Measurements from ENCODE around the gene UBL4A. TPM values are rescaled to one million over a fixed set of nuclear protein-coding genes. Genes with fewer than 3 reads are reported as not detected.

The UBL4A gene
- total and polyA plus RNA-seq, 2 of the 13 experiments (the other 11 are each of a cell fraction or from before 2014, with no cell fraction given), result 16.8 to 25.5 TPM

DNA sequence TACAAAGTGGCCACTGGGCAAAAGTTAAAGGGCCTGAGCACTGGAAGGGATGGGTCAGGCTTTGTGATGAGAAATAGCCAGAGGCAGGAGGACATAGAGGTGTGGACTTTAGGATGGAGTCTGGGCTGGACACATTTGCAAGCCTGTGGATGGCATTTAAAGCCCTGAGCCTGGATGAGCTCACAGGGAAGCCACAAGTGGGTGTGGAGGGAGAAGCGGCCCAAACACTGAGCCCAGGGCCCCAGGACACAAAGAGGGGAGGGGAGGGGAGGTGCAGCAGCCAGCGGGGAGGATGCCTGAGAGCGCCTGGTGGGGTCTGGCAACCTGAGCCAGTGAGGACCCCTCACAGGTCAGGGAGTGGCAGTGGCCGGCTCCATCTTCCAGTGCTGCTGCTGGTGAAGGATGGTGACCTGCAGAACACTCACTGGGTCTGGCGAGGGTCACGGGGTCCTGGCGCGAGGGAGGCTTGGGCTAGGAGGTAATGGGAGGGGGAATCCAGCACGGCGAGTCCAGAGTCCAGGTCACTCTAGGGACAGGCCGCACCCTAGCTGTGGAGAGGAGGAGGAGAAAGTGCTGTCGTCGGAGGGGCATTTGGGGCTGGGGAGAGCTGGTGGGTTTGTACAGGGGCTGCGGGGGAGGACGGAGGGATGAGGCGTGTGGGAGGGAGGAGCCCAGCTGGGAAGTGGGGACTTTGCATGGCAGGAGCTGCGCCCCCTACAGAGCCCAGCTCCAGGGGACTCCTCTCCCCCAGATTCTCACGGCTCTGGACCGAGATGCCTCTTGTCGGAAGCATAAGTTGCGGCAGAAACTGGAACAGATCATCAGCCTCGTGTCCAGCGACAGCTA lies 14.4 kb downstream of the UBL4A start:
- no TSS peak for BruUV-seq (replicated peaks)
- 73% methylated on average over 15 of the region's 23 CpGs for WGBS (ENCODE audit: low lambda C conversion rate)
- ATAC-seq, result peak; percentile 57
- in situ Hi-C loops (cut with HindIII; ENCODE audit: extremely low pct_ligation_motif_present, low pct_unique_long_range_greater_than_20kb) (no loop called here), intact Hi-C loops (cut with micrococcal nuclease; ENCODE audit: unreplicated experiment) (no loop called here)
- Histone ChIP-seq H3K9me3 (ENCODE audit: low read length) (no peaks in the 10 kb centered on the region), H3K36me3 (replicated peaks in 1 of 2; ENCODE audit: control insufficient read depth in 1 of 2, insufficient read depth in 2 of 2, low read length in 2 of 2) (peaks cover 2 to 4% of the 10 kb centered on the region in 2 experiments; a peak in 1 of 5 replicates), H4K20me1 (ENCODE audit: insufficient read depth, low read length) (no peaks in the 10 kb centered on the region), H3K4me1 (ENCODE audit: insufficient read depth, low read length) (peaks cover 12% of the 10 kb centered on the region; the same call in 1 of the 2 replicates), H2AFZ (ENCODE audit: low read length) (no peak overlapping the region), H3K9ac (ENCODE audit: insufficient read depth, low read depth, low read length) (no peak overlapping the region), H3K4me2 (ENCODE audit: low read depth, low read length) (no peak overlapping the region), H3K27ac (ENCODE audit: extremely low read length, insufficient read depth, low read length) (no peak overlapping the region), H3K79me2 (ENCODE audit: insufficient read depth, low read length) (no peaks in the 10 kb centered on the region), H3K4me3 (replicated peaks in 1 of 3; ENCODE audit: insufficient read depth in 1 of 3, low read depth in 2 of 3, low read length in 3 of 3) (no peak overlapping the region), H3K27me3 (ENCODE audit: control insufficient read depth in 1 of 2, insufficient read depth in 2 of 2, low read length in 2 of 2) (no peaks in the 10 kb centered on the region)
- no peak for FAIRE-seq
- ChIA-PET CTCF (ENCODE audit: low intra/inter-chr PET ratio, low total read pairs) (no interaction called here), POLR2A (no interaction called here)
- TF ChIP-seq, protein P1, sequence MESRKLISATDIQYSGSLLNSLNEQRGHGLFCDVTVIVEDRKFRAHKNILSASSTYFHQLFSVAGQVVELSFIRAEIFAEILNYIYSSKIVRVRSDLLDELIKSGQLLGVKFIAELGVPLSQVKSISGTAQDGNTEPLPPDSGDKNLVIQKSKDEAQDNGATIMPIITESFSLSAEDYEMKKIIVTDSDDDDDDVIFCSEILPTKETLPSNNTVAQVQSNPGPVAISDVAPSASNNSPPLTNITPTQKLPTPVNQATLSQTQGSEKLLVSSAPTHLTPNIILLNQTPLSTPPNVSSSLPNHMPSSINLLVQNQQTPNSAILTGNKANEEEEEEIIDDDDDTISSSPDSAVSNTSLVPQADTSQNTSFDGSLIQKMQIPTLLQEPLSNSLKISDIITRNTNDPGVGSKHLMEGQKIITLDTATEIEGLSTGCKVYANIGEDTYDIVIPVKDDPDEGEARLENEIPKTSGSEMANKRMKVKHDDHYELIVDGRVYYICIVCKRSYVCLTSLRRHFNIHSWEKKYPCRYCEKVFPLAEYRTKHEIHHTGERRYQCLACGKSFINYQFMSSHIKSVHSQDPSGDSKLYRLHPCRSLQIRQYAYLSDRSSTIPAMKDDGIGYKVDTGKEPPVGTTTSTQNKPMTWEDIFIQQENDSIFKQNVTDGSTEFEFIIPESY (CRISPR knock-in tag; IDR thresholded peaks at IDR 0.05), result peak; percentile 68
- no peak for TF ChIP-seq ZNF772 (CRISPR knock-in tag; IDR thresholded peaks at IDR 0.05)
- no peak for DNase-seq (ENCODE audit: low spot score)

DNA sequence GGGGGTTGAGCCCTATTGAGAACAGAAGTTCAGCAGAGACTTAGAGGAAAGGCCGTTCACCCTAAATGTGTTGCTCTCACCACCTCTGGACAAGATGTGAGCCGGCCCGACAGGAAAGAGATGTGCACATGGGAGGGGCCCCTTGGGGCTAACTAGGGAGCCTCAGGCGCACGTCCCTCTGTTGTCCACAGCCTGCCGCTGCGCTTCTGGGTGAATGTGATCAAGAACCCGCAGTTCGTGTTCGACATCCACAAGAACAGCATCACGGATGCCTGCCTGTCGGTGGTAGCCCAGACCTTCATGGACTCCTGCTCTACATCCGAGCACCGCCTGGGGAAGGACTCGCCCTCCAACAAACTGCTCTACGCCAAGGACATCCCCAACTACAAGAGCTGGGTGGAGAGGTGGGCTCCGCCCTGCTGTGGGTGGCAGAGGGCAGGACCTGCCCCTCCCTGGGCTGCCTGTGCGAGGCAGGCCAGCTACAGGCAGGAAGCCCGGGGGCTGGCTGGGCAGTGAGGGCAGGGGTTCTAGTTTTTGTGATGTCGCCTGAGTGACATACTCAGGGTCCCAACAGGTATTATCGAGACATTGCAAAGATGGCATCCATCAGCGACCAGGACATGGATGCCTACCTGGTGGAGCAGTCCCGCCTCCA lies 15.4 kb downstream of the UBL4A start:
- intact Hi-C loops (cut with micrococcal nuclease; ENCODE audit: unreplicated experiment), result no loop called here
- ChIA-PET POLR2A (no interaction called here), CTCF (ENCODE audit: low intra/inter-chr PET ratio, low total read pairs) (no interaction called here)
- no peak overlapping the region for H2AFZ ChIP-seq (ENCODE audit: low read length)
- no peaks in the 10 kb centered on the region for H3K27me3 ChIP-seq (ENCODE audit: control insufficient read depth in 1 of 2, insufficient read depth in 2 of 2, low read length in 2 of 2)
- ATAC-seq, result no peak
- H3K27ac ChIP-seq (ENCODE audit: extremely low read length, insufficient read depth, low read length), result no peak overlapping the region
- in situ Hi-C loops (cut with HindIII; ENCODE audit: extremely low pct_ligation_motif_present, low pct_unique_long_range_greater_than_20kb), result no loop called here
- H3K9ac ChIP-seq (ENCODE audit: insufficient read depth, low read depth, low read length), result no peak overlapping the region
- no peaks in the 10 kb centered on the region for H4K20me1 ChIP-seq (ENCODE audit: insufficient read depth, low read length)
- no TSS peak for BruUV-seq (replicated peaks)
- H3K4me2 ChIP-seq (ENCODE audit: low read depth, low read length), result no peak overlapping the region
- H3K36me3 ChIP-seq (replicated peaks in 1 of 2; ENCODE audit: control insufficient read depth in 1 of 2, insufficient read depth in 2 of 2, low read length in 2 of 2), result peaks cover 5 to 6% of the 10 kb centered on the region in 2 experiments; a peak in 1 of 5 replicates
- no peaks in the 10 kb centered on the region for H3K79me2 ChIP-seq (ENCODE audit: insufficient read depth, low read length)
- no peak for FAIRE-seq
- peaks cover 12% of the 10 kb centered on the region; the same call in 1 of the 2 replicates for H3K4me1 ChIP-seq (ENCODE audit: insufficient read depth, low read length)
- no peak overlapping the region for H3K4me3 ChIP-seq (replicated peaks in 1 of 3; ENCODE audit: insufficient read depth in 1 of 3, low read depth in 2 of 3, low read length in 3 of 3)
- 100% methylated on average over 4 of the region's 23 CpGs for WGBS (ENCODE audit: low lambda C conversion rate)
- no peaks in the 10 kb centered on the region for H3K9me3 ChIP-seq (ENCODE audit: low read length)
- no peak for DNase-seq (ENCODE audit: low spot score)
- no peak for TF ChIP-seq ZNF30 (CRISPR knock-in tag; IDR thresholded peaks at IDR 0.05)
- TF ChIP-seq ZNF564 (CRISPR knock-in tag; IDR thresholded peaks at IDR 0.05), result no peak
- TF ChIP-seq ZNF788 (CRISPR knock-in tag; IDR thresholded peaks at IDR 0.05; ENCODE audit: borderline replicate concordance), result no peak
- TF ChIP-seq ZBTB21 (CRISPR knock-in tag; IDR thresholded peaks at IDR 0.05), result no peak
- TF ChIP-seq ZMYM4 (CRISPR knock-in tag; IDR thresholded peaks at IDR 0.05), result no peak
- no peak for TF ChIP-seq EP300 (IDR thresholded peaks at IDR 0.05; ENCODE audit: low read depth in 2 of 2, low read length in 2 of 2)
- no peak for TF ChIP-seq EP300 (CRISPR knock-in tag; IDR thresholded peaks at IDR 0.05; ENCODE audit: borderline replicate concordance)
- TF ChIP-seq TEAD2 (CRISPR knock-in tag; IDR thresholded peaks at IDR 0.05), result no peak
- TF ChIP-seq, protein P2, sequence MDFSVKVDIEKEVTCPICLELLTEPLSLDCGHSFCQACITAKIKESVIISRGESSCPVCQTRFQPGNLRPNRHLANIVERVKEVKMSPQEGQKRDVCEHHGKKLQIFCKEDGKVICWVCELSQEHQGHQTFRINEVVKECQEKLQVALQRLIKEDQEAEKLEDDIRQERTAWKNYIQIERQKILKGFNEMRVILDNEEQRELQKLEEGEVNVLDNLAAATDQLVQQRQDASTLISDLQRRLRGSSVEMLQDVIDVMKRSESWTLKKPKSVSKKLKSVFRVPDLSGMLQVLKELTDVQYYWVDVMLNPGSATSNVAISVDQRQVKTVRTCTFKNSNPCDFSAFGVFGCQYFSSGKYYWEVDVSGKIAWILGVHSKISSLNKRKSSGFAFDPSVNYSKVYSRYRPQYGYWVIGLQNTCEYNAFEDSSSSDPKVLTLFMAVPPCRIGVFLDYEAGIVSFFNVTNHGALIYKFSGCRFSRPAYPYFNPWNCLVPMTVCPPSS (IDR thresholded peaks at IDR 0.05), result no peak
- no peak for TF ChIP-seq TAF1 (CRISPR knock-in tag; IDR thresholded peaks at IDR 0.05)
- TF ChIP-seq, protein P3, sequence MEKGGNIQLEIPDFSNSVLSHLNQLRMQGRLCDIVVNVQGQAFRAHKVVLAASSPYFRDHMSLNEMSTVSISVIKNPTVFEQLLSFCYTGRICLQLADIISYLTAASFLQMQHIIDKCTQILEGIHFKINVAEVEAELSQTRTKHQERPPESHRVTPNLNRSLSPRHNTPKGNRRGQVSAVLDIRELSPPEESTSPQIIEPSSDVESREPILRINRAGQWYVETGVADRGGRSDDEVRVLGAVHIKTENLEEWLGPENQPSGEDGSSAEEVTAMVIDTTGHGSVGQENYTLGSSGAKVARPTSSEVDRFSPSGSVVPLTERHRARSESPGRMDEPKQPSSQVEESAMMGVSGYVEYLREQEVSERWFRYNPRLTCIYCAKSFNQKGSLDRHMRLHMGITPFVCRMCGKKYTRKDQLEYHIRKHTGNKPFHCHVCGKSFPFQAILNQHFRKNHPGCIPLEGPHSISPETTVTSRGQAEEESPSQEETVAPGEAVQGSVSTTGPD (CRISPR knock-in tag; IDR thresholded peaks at IDR 0.05), result no peak
